Chondrocyte (in vitro differentiated cells): Measurements from ENCODE around the gene MAP2. TPM values are rescaled to one million over a fixed set of nuclear protein-coding genes. Genes with fewer than 3 reads are reported as not detected.

Experiments used
- DNase-seq: peaks from one replicate; pipeline ENCODE4 v3.0.0; 2021; ENCODE audit warnings: mixed read lengths, low spot score
- H3K27ac Mint-ChIP-seq: one replicate; pipeline ENCODE4 v1.8.0; 2021; ENCODE audit warnings: mild to moderate bottlenecking, moderate library complexity, mixed read lengths; ENCODE audit not compliant: unreplicated experiment
- H3K27me3 Mint-ChIP-seq: 2 replicates; pipeline ENCODE4 v1.8.0; 2021; ENCODE audit warnings: low read depth, mixed read lengths
- H3K36me3 Mint-ChIP-seq: 2 replicates; pipeline ENCODE4 v1.8.0; 2021; ENCODE audit warnings: low read depth, mixed read lengths
- H3K4me1 Mint-ChIP-seq: 2 replicates; pipeline ENCODE4 v1.8.0; 2021; ENCODE audit warnings: low read depth, mild to moderate bottlenecking, mixed read lengths
- H3K4me3 Mint-ChIP-seq: one replicate; pipeline ENCODE4 v1.8.0; 2021; ENCODE audit warnings: mild to moderate bottlenecking, moderate library complexity, mixed read lengths; ENCODE audit not compliant: unreplicated experiment
- H3K9me3 Mint-ChIP-seq: 2 replicates; pipeline ENCODE4 v1.8.0; 2021; ENCODE audit warnings: low read depth, mixed read lengths
- total RNA-seq: library from RNA; stranded (reverse); gene quantifications from 3 replicates; pipeline ENCODE4 v1.2.1, GENCODE V29; 2021
- TF ChIP-seq, protein P1 (sequence below): fragments of 200-600 bp; sonication (generic); IDR thresholded peaks from 2 replicates; pipeline ENCODE4 v1.5.0; 2021; ENCODE audit warnings: antibody characterized with exemption, mild to moderate bottlenecking, moderate library complexity

The MAP2 gene
- total RNA-seq, 1 donor from 2014 or later = 13.9 TPM

GRCh38 chr2:209687323-209687969 lies 263.6 kb downstream of the MAP2 start:
- Mint-ChIP-seq H3K27me3 (peaks cover 2% of the 10 kb centered on the region), H3K4me1 (no peaks in the 10 kb centered on the region), H3K4me3 (no peak overlapping the region), H3K9me3 (no peaks in the 10 kb centered on the region), H3K27ac (no peak overlapping the region), H3K36me3 (peaks cover under 1% of the 10 kb centered on the region)
- DNase-seq = no peak
- TF ChIP-seq, protein P1, sequence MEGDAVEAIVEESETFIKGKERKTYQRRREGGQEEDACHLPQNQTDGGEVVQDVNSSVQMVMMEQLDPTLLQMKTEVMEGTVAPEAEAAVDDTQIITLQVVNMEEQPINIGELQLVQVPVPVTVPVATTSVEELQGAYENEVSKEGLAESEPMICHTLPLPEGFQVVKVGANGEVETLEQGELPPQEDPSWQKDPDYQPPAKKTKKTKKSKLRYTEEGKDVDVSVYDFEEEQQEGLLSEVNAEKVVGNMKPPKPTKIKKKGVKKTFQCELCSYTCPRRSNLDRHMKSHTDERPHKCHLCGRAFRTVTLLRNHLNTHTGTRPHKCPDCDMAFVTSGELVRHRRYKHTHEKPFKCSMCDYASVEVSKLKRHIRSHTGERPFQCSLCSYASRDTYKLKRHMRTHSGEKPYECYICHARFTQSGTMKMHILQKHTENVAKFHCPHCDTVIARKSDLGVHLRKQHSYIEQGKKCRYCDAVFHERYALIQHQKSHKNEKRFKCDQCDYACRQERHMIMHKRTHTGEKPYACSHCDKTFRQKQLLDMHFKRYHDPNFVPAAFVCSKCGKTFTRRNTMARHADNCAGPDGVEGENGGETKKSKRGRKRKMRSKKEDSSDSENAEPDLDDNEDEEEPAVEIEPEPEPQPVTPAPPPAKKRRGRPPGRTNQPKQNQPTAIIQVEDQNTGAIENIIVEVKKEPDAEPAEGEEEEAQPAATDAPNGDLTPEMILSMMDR = no peak

GRCh38 chr2:209688385-209688784 lies 264.5 kb downstream of the MAP2 start:
- TF ChIP-seq, protein P1 = no peak
- no peaks in the 10 kb centered on the region for H3K4me1 Mint-ChIP-seq
- DNase-seq = no peak

GRCh38 chr2:209690029-209690754 lies 266.3 kb downstream of the MAP2 start:
- H3K9me3 Mint-ChIP-seq = peaks cover 8% of the 10 kb centered on the region
- TF ChIP-seq, protein P1 = no peak
- no peak for DNase-seq
- H3K27ac Mint-ChIP-seq = no peak overlapping the region
- H3K27me3 Mint-ChIP-seq = peaks cover 3% of the 10 kb centered on the region
- H3K36me3 Mint-ChIP-seq = peaks cover 3% of the 10 kb centered on the region
- H3K4me1 Mint-ChIP-seq = no peaks in the 10 kb centered on the region
- H3K4me3 Mint-ChIP-seq = no peak overlapping the region

More at GRCh38 chr2:209688385-209688784, 264.5 kb downstream of the MAP2 start:
- Mint-ChIP-seq H3K9me3 (peaks cover 2% of the 10 kb centered on the region), H3K4me3 (no peak overlapping the region), H3K27me3 (peaks cover 2% of the 10 kb centered on the region), H3K27ac (no peak overlapping the region), H3K36me3 (peaks cover 3% of the 10 kb centered on the region)

DNA sequence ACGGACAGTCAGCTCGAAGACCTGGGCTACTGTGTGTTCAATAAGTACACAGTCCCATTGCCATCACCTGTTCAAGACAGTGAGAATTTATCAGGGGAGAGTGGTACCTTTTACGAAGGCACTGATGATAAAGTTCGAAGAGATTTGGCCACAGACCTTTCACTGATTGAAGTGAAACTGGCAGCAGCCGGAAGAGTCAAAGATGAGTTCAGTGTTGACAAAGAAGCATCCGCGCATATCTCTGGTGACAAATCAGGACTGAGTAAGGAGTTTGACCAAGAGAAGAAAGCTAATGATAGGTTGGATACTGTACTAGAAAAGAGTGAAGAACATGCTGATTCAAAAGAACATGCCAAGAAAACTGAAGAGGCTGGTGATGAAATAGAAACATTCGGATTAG lies 270.9 kb downstream of the MAP2 start:
- no peak overlapping the region for H3K27ac Mint-ChIP-seq
- TF ChIP-seq, protein P1 = no peak
- H3K36me3 Mint-ChIP-seq = peaks cover 3% of the 10 kb centered on the region
- peaks cover 9% of the 10 kb centered on the region for H3K9me3 Mint-ChIP-seq
- no peaks in the 10 kb centered on the region for H3K4me1 Mint-ChIP-seq
- no peak overlapping the region for H3K4me3 Mint-ChIP-seq
- DNase-seq = no peak
- peaks cover 2% of the 10 kb centered on the region for H3K27me3 Mint-ChIP-seq

DNA sequence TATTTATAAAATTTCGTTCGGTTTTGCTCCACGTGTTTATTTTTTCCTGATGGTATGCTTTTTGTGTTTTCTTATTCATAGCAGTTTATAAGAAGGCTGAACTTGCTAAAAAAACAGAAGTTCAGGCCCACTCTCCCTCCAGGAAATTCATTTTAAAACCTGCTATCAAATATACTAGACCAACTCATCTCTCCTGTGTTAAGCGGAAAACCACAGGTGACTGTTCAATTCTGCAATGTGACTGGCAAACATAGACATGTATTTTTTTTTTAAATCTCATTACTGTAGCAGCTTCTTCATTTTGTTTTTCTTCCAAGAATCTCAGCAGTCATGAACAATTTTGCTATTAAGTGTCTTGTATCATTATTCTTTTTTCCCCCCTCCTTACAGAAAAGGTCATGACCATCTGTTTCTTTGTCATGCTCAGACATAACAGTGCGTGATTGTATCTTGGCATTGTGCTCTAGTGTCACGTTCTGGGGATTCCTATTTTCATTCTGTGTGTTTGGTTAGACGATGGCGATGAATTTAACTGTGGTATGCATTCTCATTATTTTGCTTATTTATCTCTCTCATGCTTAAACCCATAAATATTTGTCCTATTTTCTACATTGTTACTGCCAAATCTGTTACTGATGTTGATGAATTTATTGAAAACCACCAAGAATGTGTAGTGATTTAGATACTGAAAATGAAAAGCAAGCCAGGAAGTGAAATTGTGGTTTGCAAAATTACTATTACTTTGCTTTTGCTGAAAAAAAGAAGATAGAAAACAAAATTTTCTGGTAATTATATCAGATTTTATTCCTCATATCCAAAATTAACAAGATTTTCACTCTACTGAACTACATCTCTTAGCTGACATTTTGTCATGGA lies 273.2 kb downstream of the MAP2 start:
- no peaks in the 10 kb centered on the region for H3K4me1 Mint-ChIP-seq
- DNase-seq = no peak
- H3K36me3 Mint-ChIP-seq = peaks cover 3% of the 10 kb centered on the region
- H3K27ac Mint-ChIP-seq = no peak overlapping the region
- no peak overlapping the region for H3K4me3 Mint-ChIP-seq
- peaks cover 9% of the 10 kb centered on the region for H3K9me3 Mint-ChIP-seq
- H3K27me3 Mint-ChIP-seq = peaks cover 2% of the 10 kb centered on the region
- TF ChIP-seq, protein P1 = no peak
